Heart left ventricle (tissue), 13 donors: ENCODE measurements around the gene TOR3A.

Source experiments
- POLR2A ChIP-seq, 2 donors: fragments of 450-650 bp; IDR thresholded peaks; one replicate each; pipeline ENCODE4 v1.6.1; 2017; ENCODE audit warnings: antibody characterized with exemption in 2 of 2, mild to moderate bottlenecking in 2 of 2, moderate library complexity in 2 of 2
- TF ChIP-seq, protein P1 (sequence below), 12 donors: fragments of 200-600 bp; sonication (generic) in 4 of 12; IDR thresholded peaks; one replicate each; pipeline versions ENCODE4 v1.5.0 to v1.8.0; 2018 to 2022; ENCODE audit warnings: antibody characterized with exemption in 12 of 12, mild to moderate bottlenecking in 5 of 12
- donor health status: ischemic (EF 13 %, LVEDD 7.1; RV severe dilation, severe dysfunction).
- donor health status: DM: no; HTN: yes; CAD: no.
- donor health status: DM: no; HTN: no; CAD: no.
- donor health status: ischemic (EF 25% LVEDD 6.9; RV normal size, moderate dysfunction).
- donor health status: ischemic (EF 25% LVEDD 5.7; RV mildly dilated, moderate dysfunction).
- donor health status: ischemic (EF 35%, LVEDD 5.7; RV mildly dilated, moderate dysfunction).
- donor health status: nonischemic (EF 11% LVEDD 7.7; RV severe dilation, severe dysfunction).
- donor health status: DM: yes; HTN: yes; CAD: no.
- donor health status: PGD.
- donor health status: ischemic (EF 29% LVEDD 5.4; RV normal size, mild dysfunction).
- donor health status: nonischemic (EF 23%, LVEDD 6.1; RV moderate dilation, normal function).

DNA sequence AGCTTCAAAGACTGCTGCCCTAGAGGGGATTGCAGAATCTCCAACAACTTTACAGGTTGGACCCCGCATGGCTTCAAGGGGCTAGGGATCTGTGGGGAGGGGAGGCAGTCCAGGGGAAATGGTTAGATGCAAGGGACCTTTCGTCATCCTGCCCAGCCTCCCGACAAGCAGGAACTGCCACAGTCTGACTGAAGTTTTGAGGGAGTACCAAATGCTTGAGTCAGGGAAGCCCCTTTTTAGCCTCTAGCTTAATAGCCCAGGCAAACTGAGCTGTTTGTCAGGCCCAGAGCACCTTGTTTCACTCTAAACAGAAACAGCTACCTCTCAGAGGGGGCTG, 1.1 kb downstream of the TOR3A start:
- TF ChIP-seq, protein P1, sequence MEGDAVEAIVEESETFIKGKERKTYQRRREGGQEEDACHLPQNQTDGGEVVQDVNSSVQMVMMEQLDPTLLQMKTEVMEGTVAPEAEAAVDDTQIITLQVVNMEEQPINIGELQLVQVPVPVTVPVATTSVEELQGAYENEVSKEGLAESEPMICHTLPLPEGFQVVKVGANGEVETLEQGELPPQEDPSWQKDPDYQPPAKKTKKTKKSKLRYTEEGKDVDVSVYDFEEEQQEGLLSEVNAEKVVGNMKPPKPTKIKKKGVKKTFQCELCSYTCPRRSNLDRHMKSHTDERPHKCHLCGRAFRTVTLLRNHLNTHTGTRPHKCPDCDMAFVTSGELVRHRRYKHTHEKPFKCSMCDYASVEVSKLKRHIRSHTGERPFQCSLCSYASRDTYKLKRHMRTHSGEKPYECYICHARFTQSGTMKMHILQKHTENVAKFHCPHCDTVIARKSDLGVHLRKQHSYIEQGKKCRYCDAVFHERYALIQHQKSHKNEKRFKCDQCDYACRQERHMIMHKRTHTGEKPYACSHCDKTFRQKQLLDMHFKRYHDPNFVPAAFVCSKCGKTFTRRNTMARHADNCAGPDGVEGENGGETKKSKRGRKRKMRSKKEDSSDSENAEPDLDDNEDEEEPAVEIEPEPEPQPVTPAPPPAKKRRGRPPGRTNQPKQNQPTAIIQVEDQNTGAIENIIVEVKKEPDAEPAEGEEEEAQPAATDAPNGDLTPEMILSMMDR (IDR thresholded peaks at IDR 0.05), result no peak
- TF ChIP-seq POLR2A (IDR thresholded peaks at IDR 0.05), result no peak
